ENCODE data around the gene RFTN1.

DNA sequence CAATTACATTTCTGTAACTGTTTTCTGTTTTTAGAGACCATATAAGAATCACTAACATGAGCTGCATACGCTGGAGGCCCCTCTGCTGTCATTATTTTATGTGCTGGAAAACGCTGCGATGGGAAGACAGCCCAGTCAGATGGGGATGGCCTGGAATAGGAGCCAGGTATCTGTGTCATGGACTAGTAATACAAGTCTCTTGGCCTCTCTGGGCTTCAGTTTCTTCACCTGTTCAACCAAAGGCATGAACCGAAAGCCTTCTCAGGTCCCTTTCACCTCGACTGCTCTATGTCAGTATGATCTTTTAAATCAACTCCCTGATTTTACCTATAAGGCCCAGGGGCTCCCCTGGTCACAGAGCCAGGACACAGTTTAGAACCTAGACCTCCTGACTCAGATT lies 14.6 kb upstream of the RFTN1 start:
- TF ChIP-seq, protein P1, sequence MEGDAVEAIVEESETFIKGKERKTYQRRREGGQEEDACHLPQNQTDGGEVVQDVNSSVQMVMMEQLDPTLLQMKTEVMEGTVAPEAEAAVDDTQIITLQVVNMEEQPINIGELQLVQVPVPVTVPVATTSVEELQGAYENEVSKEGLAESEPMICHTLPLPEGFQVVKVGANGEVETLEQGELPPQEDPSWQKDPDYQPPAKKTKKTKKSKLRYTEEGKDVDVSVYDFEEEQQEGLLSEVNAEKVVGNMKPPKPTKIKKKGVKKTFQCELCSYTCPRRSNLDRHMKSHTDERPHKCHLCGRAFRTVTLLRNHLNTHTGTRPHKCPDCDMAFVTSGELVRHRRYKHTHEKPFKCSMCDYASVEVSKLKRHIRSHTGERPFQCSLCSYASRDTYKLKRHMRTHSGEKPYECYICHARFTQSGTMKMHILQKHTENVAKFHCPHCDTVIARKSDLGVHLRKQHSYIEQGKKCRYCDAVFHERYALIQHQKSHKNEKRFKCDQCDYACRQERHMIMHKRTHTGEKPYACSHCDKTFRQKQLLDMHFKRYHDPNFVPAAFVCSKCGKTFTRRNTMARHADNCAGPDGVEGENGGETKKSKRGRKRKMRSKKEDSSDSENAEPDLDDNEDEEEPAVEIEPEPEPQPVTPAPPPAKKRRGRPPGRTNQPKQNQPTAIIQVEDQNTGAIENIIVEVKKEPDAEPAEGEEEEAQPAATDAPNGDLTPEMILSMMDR (IDR thresholded peaks at IDR 0.05; ENCODE audit: low read depth, low read length, poor library complexity, severe bottlenecking) = no peak
- no peak for TF ChIP-seq EZH2phosphoT487 (IDR thresholded peaks at IDR 0.05; ENCODE audit: borderline replicate concordance, low read length)

Measured in DOHH2 (cell line).